Effector memory CD4-positive, alpha-beta T cell (primary cell): ENCODE data around the gene PODN.

ENCODE experiments used
- DNase-seq, 3 donors: peaks; one replicate each; pipeline ENCODE4 v3.0.0-alpha.2; 2020
- H3K27ac ChIP-seq: 2 replicates; pipeline ENCODE4 v1.7.0; 2013; ENCODE audit warnings: mild to moderate bottlenecking, low read length, moderate library complexity; ENCODE audit not compliant: insufficient read depth, poor library complexity, severe bottlenecking
- H3K27me3 ChIP-seq: replicated peaks from 2 replicates; pipeline ENCODE4 v1.7.0; 2013; ENCODE audit warnings: mild to moderate bottlenecking, low read length; ENCODE audit not compliant: insufficient read depth, control insufficient read depth, poor library complexity, severe bottlenecking
- H3K36me3 ChIP-seq: 2 replicates; pipeline ENCODE4 v1.7.0; 2013; ENCODE audit warnings: mild to moderate bottlenecking, low read length, moderate library complexity; ENCODE audit not compliant: control insufficient read depth, insufficient read depth
- H3K4me1 ChIP-seq: 2 replicates; pipeline ENCODE4 v1.7.0; 2013; ENCODE audit warnings: low read length, mild to moderate bottlenecking; ENCODE audit not compliant: control insufficient read depth, insufficient read depth, poor library complexity, severe bottlenecking
- H3K4me3 ChIP-seq: 2 replicates; pipeline ENCODE4 v1.7.0; 2013; ENCODE audit warnings: low read length, low read depth, mild to moderate bottlenecking; ENCODE audit not compliant: insufficient read depth, poor library complexity, severe bottlenecking
- H3K9me3 ChIP-seq: 2 replicates; pipeline ENCODE4 v1.7.0; 2013; ENCODE audit warnings: mild to moderate bottlenecking, low read length, moderate library complexity; ENCODE audit not compliant: control insufficient read depth

PODN gene

DNA sequence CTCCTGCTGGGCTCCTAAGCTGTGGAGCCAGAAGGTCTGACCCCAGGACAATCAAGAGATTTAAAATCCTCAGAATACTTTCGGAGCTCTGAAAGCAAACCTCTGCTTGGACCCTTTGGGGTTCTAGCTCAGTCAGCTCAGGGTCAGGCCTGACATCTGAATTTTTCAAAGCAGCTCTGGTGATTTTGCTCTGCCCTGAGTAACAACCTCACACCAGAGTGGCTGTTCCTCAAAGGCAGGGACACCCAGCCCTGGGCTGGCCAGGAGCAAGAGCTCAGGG lies 68.5 kb downstream of the PODN start:
- no peaks in the 10 kb centered on the region for H3K4me1 ChIP-seq
- no peak for DNase-seq

DNA sequence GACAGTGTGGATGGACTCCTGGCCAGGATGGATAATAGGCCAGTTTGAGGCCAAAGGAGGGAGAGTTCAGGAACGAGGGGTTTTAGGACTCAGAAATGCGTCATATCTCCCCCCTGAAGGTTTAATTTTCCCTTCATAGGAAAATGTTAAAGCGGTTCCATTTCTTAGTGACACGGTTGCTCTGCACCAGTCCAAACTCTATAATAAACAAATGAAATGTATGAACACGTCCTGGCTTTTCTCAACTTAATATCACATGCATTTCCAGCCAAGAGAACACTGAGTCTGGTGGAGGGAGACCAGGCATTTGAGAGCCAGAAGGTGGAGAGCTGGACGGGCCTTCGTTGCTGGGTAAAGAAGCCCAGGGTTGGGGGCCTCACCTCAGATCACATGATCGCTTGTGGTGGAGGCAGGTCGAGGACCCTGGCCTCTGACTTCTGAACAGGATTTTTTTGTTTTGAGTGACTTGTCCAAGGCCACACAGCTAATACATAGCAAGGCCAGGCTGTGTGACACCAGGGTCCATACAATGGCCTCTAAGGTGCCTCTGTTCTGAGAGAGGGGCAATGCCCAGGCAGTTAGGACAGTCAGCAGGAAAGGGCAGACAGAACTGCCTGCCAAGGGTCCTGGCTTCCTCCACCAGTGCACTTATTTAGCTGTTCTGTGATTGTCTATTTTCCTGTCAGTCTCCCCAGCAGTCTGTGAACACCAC lies 69.0 kb downstream of the PODN start:
- no peaks in the 10 kb centered on the region for H3K4me1 ChIP-seq
- no peaks in the 10 kb centered on the region for H3K9me3 ChIP-seq
- H3K27ac ChIP-seq, result no peak overlapping the region
- DNase-seq, result no peak
- no peaks in the 10 kb centered on the region for H3K27me3 ChIP-seq
- no peaks in the 10 kb centered on the region for H3K36me3 ChIP-seq
- H3K4me3 ChIP-seq, result no peak overlapping the region

More for the DNA sequence above, 68.5 kb downstream of the PODN start:
- Histone ChIP-seq H3K9me3 (no peaks in the 10 kb centered on the region), H3K4me3 (no peak overlapping the region), H3K36me3 (no peaks in the 10 kb centered on the region), H3K27ac (no peak overlapping the region), H3K27me3 (no peaks in the 10 kb centered on the region)

DNA sequence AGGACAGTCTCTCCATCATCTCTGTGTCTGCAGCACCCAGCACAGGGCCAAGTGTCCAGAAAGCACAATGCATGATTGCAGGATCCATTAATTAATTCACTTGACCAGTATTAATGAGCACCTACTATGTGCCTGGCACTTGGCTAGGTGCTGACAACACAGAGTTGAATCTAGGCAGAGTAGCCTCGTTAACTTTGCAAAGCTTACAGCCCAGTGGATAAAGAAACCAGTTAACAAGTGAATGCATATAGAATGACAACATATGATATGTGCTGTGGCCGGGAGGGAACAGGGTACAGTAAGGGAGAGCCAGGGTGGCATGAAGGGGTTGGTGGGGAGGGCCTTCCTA lies 69.6 kb downstream of the PODN start:
- no peak for DNase-seq
- H3K36me3 ChIP-seq, result no peaks in the 10 kb centered on the region
- H3K9me3 ChIP-seq, result no peaks in the 10 kb centered on the region
- H3K4me1 ChIP-seq, result no peaks in the 10 kb centered on the region
- H3K27me3 ChIP-seq, result no peaks in the 10 kb centered on the region
- no peak overlapping the region for H3K27ac ChIP-seq
- no peak overlapping the region for H3K4me3 ChIP-seq

DNA sequence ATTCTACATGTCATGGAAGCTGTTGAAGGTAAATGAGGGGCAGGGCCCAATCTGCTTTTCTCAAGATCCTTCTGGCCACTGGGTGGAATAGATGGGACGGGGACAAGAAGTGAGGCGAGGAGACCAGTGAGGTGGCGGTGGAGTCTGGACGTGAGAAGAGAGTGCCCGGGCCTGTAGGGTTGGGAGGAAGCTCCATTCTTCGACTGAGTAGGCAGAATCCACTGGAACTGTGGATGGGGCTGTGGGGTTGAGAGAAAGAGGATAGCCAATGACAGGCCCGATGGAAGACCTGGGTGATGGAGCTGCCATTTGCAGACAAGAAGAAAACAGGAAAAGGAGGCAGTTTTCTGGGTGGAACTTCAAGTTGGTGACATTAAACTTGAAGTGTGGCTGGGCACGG lies 70.2 kb downstream of the PODN start:
- H3K4me1 ChIP-seq, result no peaks in the 10 kb centered on the region
- DNase-seq, result no peak
- no peaks in the 10 kb centered on the region for H3K27me3 ChIP-seq
- H3K4me3 ChIP-seq, result no peak overlapping the region
- H3K36me3 ChIP-seq, result no peaks in the 10 kb centered on the region
- no peaks in the 10 kb centered on the region for H3K9me3 ChIP-seq
- H3K27ac ChIP-seq, result no peak overlapping the region

DNA sequence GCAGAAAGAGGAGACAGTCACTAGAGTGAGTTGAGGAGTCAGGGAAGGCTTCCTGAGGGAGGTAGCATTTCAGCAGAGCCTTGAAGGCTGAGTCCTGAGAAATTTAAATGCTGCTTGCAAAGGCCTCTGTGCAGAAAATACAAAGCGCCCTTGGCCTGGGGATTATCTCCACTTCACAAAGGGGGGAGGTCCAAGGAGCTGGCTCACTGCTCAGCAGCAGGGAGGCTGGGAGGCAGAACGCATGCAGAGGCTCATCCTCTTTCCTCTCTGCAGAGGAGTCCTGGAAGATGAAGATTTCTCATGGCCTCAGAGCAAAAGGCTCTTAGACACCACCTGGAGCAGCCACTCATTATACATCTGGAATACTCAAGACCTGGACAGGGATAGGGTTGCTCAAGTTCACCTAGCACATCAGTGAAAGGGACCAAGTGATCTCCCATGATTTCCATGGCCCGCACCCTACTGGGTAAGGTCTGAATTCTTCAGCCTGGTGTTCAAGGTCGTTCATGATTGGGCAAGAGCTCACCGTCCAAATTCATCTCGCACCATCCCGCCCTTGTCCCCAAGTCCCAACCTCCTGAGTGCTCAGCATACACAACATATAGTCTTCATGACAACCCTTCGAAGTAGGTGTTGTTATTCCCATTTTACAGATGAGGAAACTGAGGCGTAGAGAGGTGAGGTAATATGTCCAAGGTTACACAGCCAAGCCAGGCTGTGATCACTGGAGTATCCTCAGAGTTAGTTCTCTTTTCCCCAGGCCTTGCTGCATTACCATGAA lies 71.4 kb downstream of the PODN start:
- H3K36me3 ChIP-seq, result no peaks in the 10 kb centered on the region
- no peaks in the 10 kb centered on the region for H3K9me3 ChIP-seq
- no peaks in the 10 kb centered on the region for H3K4me1 ChIP-seq
- no peak for DNase-seq
- H3K4me3 ChIP-seq, result no peak overlapping the region
- no peak overlapping the region for H3K27ac ChIP-seq
- no peaks in the 10 kb centered on the region for H3K27me3 ChIP-seq

DNA sequence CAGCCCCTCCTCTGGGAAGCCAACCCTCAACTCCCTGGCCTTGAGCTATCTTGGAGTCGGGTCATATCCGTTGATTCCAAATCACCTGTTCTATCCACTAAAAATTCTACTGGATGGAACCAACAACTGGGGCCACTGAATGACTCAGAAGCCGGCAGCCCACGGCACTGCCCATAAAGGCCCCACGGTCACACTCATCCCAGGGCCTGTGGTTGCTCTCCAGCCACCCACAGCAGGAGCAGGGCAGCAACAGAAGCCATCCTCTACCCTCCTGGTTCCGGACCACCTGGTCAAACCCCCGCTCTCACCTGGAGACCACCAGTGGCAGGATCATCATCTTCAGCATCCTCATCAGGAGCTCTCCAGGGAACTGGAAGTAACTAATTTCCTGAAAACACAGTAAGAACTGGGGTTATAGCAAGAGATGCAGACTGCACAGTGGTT lies 72.1 kb downstream of the PODN start:
- no peak for DNase-seq
- no peaks in the 10 kb centered on the region for H3K36me3 ChIP-seq
- H3K27me3 ChIP-seq, result no peaks in the 10 kb centered on the region
- no peaks in the 10 kb centered on the region for H3K9me3 ChIP-seq
- no peak overlapping the region for H3K27ac ChIP-seq
- no peak overlapping the region for H3K4me3 ChIP-seq
- H3K4me1 ChIP-seq, result no peaks in the 10 kb centered on the region
